PC-3 (cell line): Measurements from ENCODE around the gene TMEM273.

Source experiments
- CTCF ChIP-seq: fragments of 300-600 bp; sonication (generic); conservative IDR thresholded peaks from 2 replicates; pipeline ENCODE4 v1.5.1; 2017; ENCODE audit warnings: antibody characterized with exemption, low read depth, mild to moderate bottlenecking, low read length
- EZH2phosphoT487 ChIP-seq: fragments of 300-600 bp; sonication (generic); IDR thresholded peaks from 2 replicates; pipeline ENCODE4 v1.6.1; 2018; ENCODE audit warnings: mild to moderate bottlenecking, antibody characterized with exemption, low read length, borderline replicate concordance

- no peak for TF ChIP-seq CTCF
- TF ChIP-seq EZH2phosphoT487, result no peak
These were observed 33.5 kb downstream of the TMEM273 start for GRCh38 chr10:49154641-49155040.
